IMR-90 (cell line): Measurements from ENCODE around the gene POFUT2. TPM values are rescaled to one million over a fixed set of nuclear protein-coding genes. Genes with fewer than 3 reads are reported as not detected.

Experiments used
- ATAC-seq: fragments of 200-7000 bp; cut with Tn5 transposase; 2 replicates; pipeline ENCODE4 v1.9.1; 2020; ENCODE audit warnings: low read depth, mild to moderate bottlenecking, moderate library complexity
- BruUV-seq: library from RNA; stranded (reverse); fragments of 400-500 nt; replicated peaks from 2 replicates; lab custom pipeline; 2021; lab: Mats Ljungman, UMichigan
- CTCF ChIA-PET: fragments of 300-600 bp; formaldehyde crosslinking; extraction: SDS; loops from one replicate; lab custom pipeline; 2021; ENCODE audit warnings: antibody characterized with exemption; lab: Yijun Ruan, JAX
- POLR2A ChIA-PET: fragments of 300-600 bp; sonication (Branson Sonifier 250); formaldehyde crosslinking; loops from one replicate; lab custom pipeline; 2022; ENCODE audit warnings: antibody characterized with exemption; ENCODE audit not compliant: unreplicated experiment; lab: Charles Lee
- DNase-seq: peaks from one replicate; pipeline ENCODE4 v3.0.0; 2013
- H2AFZ ChIP-seq: replicated peaks from 2 replicates; pipeline ENCODE3; 2013; ENCODE audit warnings: low read length, mild to moderate bottlenecking; ENCODE audit not compliant: poor library complexity
- H2AK5ac ChIP-seq: 2 replicates; pipeline ENCODE4 v1.6.1; 2013; ENCODE audit warnings: low read depth, low read length, inconsistent platforms
- H2AK9ac ChIP-seq: replicated peaks from 2 replicates; pipeline ENCODE3; 2013; ENCODE audit warnings: mild to moderate bottlenecking, low read depth, low read length, moderate library complexity; ENCODE audit not compliant: poor library complexity
- H2BK120ac ChIP-seq: 2 replicates; pipeline ENCODE4 v1.6.1; 2013; ENCODE audit warnings: low read depth, low read length, inconsistent platforms
- H2BK15ac ChIP-seq: 3 replicates; pipeline ENCODE4 v1.6.1; 2013; ENCODE audit warnings: low read depth, low read length, inconsistent platforms
- H2BK20ac ChIP-seq: 2 replicates; pipeline ENCODE4 v1.6.1; 2013; ENCODE audit warnings: low read depth, mild to moderate bottlenecking, inconsistent platforms, low read length, moderate library complexity
- H2BK5ac ChIP-seq: 2 replicates; pipeline ENCODE4 v1.6.1; 2013; ENCODE audit warnings: mild to moderate bottlenecking, low read depth, low read length, inconsistent platforms; ENCODE audit not compliant: poor library complexity, severe bottlenecking
- H3K14ac ChIP-seq: replicated peaks from 2 replicates; pipeline ENCODE4 v1.6.1; 2013; ENCODE audit warnings: low read depth, low read length, inconsistent platforms
- H3K18ac ChIP-seq: 2 replicates; pipeline ENCODE4 v1.6.1; 2013; ENCODE audit warnings: low read depth, low read length, control low read depth
- H3K23ac ChIP-seq: 2 replicates; pipeline ENCODE4 v1.6.1; 2013; ENCODE audit warnings: low read depth, low read length, inconsistent platforms
- H3K27ac ChIP-seq: 2 replicates; pipeline ENCODE4 v1.5.1; 2013; ENCODE audit warnings: mild to moderate bottlenecking, control low read depth, low read length; ENCODE audit not compliant: insufficient read depth
- H3K27me3 ChIP-seq: 2 replicates; pipeline ENCODE4 v1.6.1; 2013; ENCODE audit warnings: low read length; ENCODE audit not compliant: control insufficient read depth, insufficient read depth
- H3K36me3 ChIP-seq: 2 replicates; pipeline ENCODE4 v1.6.1; 2013; ENCODE audit warnings: low read length, mixed read lengths; ENCODE audit not compliant: control insufficient read depth, insufficient read depth
- H3K4ac ChIP-seq: 2 replicates; pipeline ENCODE4 v1.6.1; 2013; ENCODE audit warnings: low read depth, low read length, inconsistent platforms
- H3K4me1 ChIP-seq: 2 replicates; pipeline ENCODE4 v1.6.1; 2013; ENCODE audit warnings: low read length, mixed read lengths; ENCODE audit not compliant: control insufficient read depth, insufficient read depth
- H3K4me2 ChIP-seq: 2 replicates; pipeline ENCODE4 v1.6.1; 2013; ENCODE audit warnings: low read depth, mild to moderate bottlenecking, control low read depth, low read length, moderate library complexity
- H3K4me3 ChIP-seq: 2 replicates; pipeline ENCODE4 v1.5.1; 2013; ENCODE audit warnings: low read depth, mild to moderate bottlenecking, control low read depth, low read length, moderate library complexity; ENCODE audit not compliant: insufficient read depth
- H3K56ac ChIP-seq: 2 replicates; pipeline ENCODE4 v1.6.1; 2013; ENCODE audit warnings: low read length, inconsistent platforms; ENCODE audit not compliant: insufficient read depth; ENCODE audit errors: extremely low read depth
- H3K79me1 ChIP-seq, 2 experiments: 2 replicates each; pipeline ENCODE4 v1.6.1; 2013; ENCODE audit warnings: low read length in 2 of 2, inconsistent platforms in 1 of 2, low read depth in 1 of 2
- H3K9ac ChIP-seq: 2 replicates; pipeline ENCODE4 v1.6.1; 2013; ENCODE audit warnings: low read depth, low read length, control low read depth
- H3K9me1 ChIP-seq: 2 replicates; pipeline ENCODE4 v1.6.1; 2013; ENCODE audit warnings: low read length, inconsistent platforms; ENCODE audit not compliant: insufficient read depth
- H3K9me3 ChIP-seq: 2 replicates; pipeline ENCODE4 v1.6.1; 2013; ENCODE audit warnings: low read length; ENCODE audit not compliant: control insufficient read depth, insufficient read depth
- H4K20me1 ChIP-seq: 2 replicates; pipeline ENCODE4 v1.6.1; 2013; ENCODE audit warnings: low read length, inconsistent platforms; ENCODE audit not compliant: insufficient read depth
- H4K5ac ChIP-seq: 2 replicates; pipeline ENCODE4 v1.6.1; 2013; ENCODE audit warnings: mild to moderate bottlenecking, low read depth, low read length, control low read depth
- H4K8ac ChIP-seq, 2 experiments: 2 replicates each; pipeline ENCODE4 v1.6.1; 2013; ENCODE audit warnings: low read depth in 2 of 2, low read length in 2 of 2, control low read depth in 1 of 2, inconsistent platforms in 1 of 2
- H4K91ac ChIP-seq: 2 replicates; pipeline ENCODE4 v1.6.1; 2013; ENCODE audit warnings: low read depth, low read length, inconsistent platforms; ENCODE audit not compliant: insufficient read depth
- BHLHE40 ChIP-seq: fragments of 150-350 bp; IDR thresholded peaks from 2 replicates; pipeline ENCODE4 v1.6.1; 2016; ENCODE audit warnings: mild to moderate bottlenecking, low read depth, low read length
- ELK1 ChIP-seq: fragments of 150-350 bp; IDR thresholded peaks from 2 replicates; pipeline ENCODE4 v1.6.1; 2016; ENCODE audit warnings: low read depth, mild to moderate bottlenecking, low read length, moderate library complexity, borderline replicate concordance
- FOS ChIP-seq: fragments of 150-350 bp; IDR thresholded peaks from 2 replicates; pipeline ENCODE4 v1.6.1; 2016; ENCODE audit warnings: low read depth, low read length
- MAFK ChIP-seq: IDR thresholded peaks from 2 replicates; pipeline ENCODE4 v1.6.1; 2012; ENCODE audit warnings: low read depth, low read length, improper control_type of control experiment
- MAZ ChIP-seq: IDR thresholded peaks from 2 replicates; pipeline ENCODE4 v1.6.1; 2012; ENCODE audit warnings: low read depth, mild to moderate bottlenecking, low read length, improper control_type of control experiment, moderate library complexity, borderline replicate concordance
- MXI1 ChIP-seq: IDR thresholded peaks from 2 replicates; pipeline ENCODE4 v1.6.1; 2012; ENCODE audit warnings: low read depth, mild to moderate bottlenecking, low read length, moderate library complexity, borderline replicate concordance
- NFE2L2 ChIP-seq: fragments of 150-350 bp; IDR thresholded peaks from 2 replicates; pipeline ENCODE4 v1.6.1; 2016; ENCODE audit warnings: low read depth, mild to moderate bottlenecking, low read length
- POLR2A ChIP-seq: IDR thresholded peaks from 2 replicates; pipeline ENCODE4 v1.6.1; 2012; ENCODE audit warnings: mild to moderate bottlenecking, low read depth, low read length
- RAD21 ChIP-seq: IDR thresholded peaks from 2 replicates; pipeline ENCODE4 v1.6.1; 2012; ENCODE audit warnings: low read length, improper control_type of control experiment
- RCOR1 ChIP-seq: IDR thresholded peaks from 2 replicates; pipeline ENCODE4 v1.6.1; 2012; ENCODE audit warnings: mild to moderate bottlenecking, low read length, improper control_type of control experiment; ENCODE audit not compliant: insufficient replicate concordance
- RFX5 ChIP-seq: IDR thresholded peaks from 2 replicates; pipeline ENCODE4 v1.8.0; 2012; ENCODE audit warnings: low read depth, mild to moderate bottlenecking, low read length, moderate library complexity
- SMC3 ChIP-seq: fragments of 150-350 bp; IDR thresholded peaks from 2 replicates; pipeline ENCODE4 v1.6.1; 2016; ENCODE audit warnings: low read depth, mild to moderate bottlenecking, antibody characterized with exemption, low read length, moderate library complexity
- USF2 ChIP-seq: fragments of 150-350 bp; IDR thresholded peaks from 2 replicates; pipeline ENCODE4 v1.6.1; 2017; ENCODE audit warnings: mild to moderate bottlenecking, antibody characterized with exemption, low read length, low read depth
- WGBS, 2 experiments: methylation state at CpG; one replicate each; pipeline versions ENCODE4 v1.1.5 to v1.1.7; 2013; ENCODE audit warnings: missing lambda C conversion rate in 2 of 2; ENCODE audit not compliant: insufficient read length in 1 of 2; ENCODE audit errors: extremely low coverage in 2 of 2; 5-methylcytosine and 5-hydroxymethylcytosine counted together
- dilution Hi-C: fragments of 300-500 bp; cut with HindIII; formaldehyde crosslinking; loops from one replicate; pipeline ENCODE4 v1.14.3; 2018; ENCODE audit warnings: low sequenced_read_pairs; ENCODE audit not compliant: unreplicated experiment
- in situ Hi-C: fragments of 300-500 bp; cut with MboI; formaldehyde crosslinking; loops from 3 replicates; pipeline ENCODE4 v1.14.3; 2019; ENCODE audit warnings: low sequenced_read_pairs, inconsistent platforms, mixed read lengths
- intact Hi-C: fragments of 100-400 bp; cut with micrococcal nuclease; formaldehyde crosslinking; loops from 2 replicates; pipeline ENCODE4 v1.10.0; 2022
- polyA plus RNA-seq, 3 experiments: library from polyadenylated mRNA; depleted of rRNA; stranded (reverse); fragments of >200 nt; gene quantifications; 2 replicates each; pipeline ENCODE4 v1.2.3, GENCODE V29; 2012; ENCODE audit warnings: low replicate concordance in 1 of 3
- total RNA-seq: library from RNA; depleted of rRNA; stranded (reverse); fragments of >200 nt; gene quantifications from 2 replicates; pipeline ENCODE4 v1.2.3, GENCODE V29; 2012

Gene POFUT2
- total and polyA plus RNA-seq, 2 of the 4 experiments (the other 2 are of a cell fraction), result 18.8 to 59.3 TPM

GRCh38 chr21:45325206-45326168 lies 37.8 kb upstream of the POFUT2 start:
- no peaks in the 10 kb centered on the region for H3K27me3 ChIP-seq
- peak overlapping the region; percentile 27 for H2AK5ac ChIP-seq
- BruUV-seq, result no TSS peak
- ATAC-seq, result no peak
- no peak overlapping the region for H3K9ac ChIP-seq
- H4K5ac ChIP-seq, result no peak overlapping the region; the same call in 1 of the 2 replicates
- H2BK15ac ChIP-seq, result no peak overlapping the region
- no peak overlapping the region for H3K4me3 ChIP-seq
- H2AK9ac ChIP-seq, result no peak overlapping the region
- H3K4me2 ChIP-seq, result no peak overlapping the region
- H3K9me3 ChIP-seq, result no peaks in the 10 kb centered on the region
- H3K36me3 ChIP-seq, result no peaks in the 10 kb centered on the region
- dilution Hi-C loops, result no loop called here
- H2AFZ ChIP-seq, result no peak overlapping the region
- in situ Hi-C loops, result loop anchor here (10.0 kb wide), 1 partner anchor 59 kb away; no protein-coding TSS in a partner anchor
- H3K23ac ChIP-seq, result no peak overlapping the region
- DNase-seq, result no peak
- no peak overlapping the region; the same call in 1 of the 2 replicates for H3K18ac ChIP-seq
- peak overlapping the region; percentile 11 for H3K4ac ChIP-seq
- WGBS, 2 experiments, result 90% methylated on average over 12 of the region's 32 CpGs; no CpG with 5 or more reads in 1 of the 2 experiments
- H4K20me1 ChIP-seq, result no peaks in the 10 kb centered on the region
- CTCF ChIA-PET, result no interaction called here
- no peak overlapping the region for H3K14ac ChIP-seq
- H3K56ac ChIP-seq, result no peak overlapping the region
- POLR2A ChIA-PET, result no interaction called here
- H3K79me1 ChIP-seq, result peaks cover 0 to 7% of the 10 kb centered on the region in 2 experiments; a peak in 1 of 4 replicates
- H2BK120ac ChIP-seq, result peak overlapping the region; percentile 24; the same call in 1 of the 2 replicates
- H4K8ac ChIP-seq, result no peak overlapping the region; a peak in 2 of 4 replicates
- H3K4me1 ChIP-seq, result peaks cover 41% of the 10 kb centered on the region
- H2BK5ac ChIP-seq, result no peak overlapping the region
- intact Hi-C loops, result no loop called here
- no peak overlapping the region for H2BK20ac ChIP-seq
- H3K27ac ChIP-seq, result no peak overlapping the region; the same call in 1 of the 2 replicates
- peak overlapping the region; percentile 25; the same call in 1 of the 2 replicates for H4K91ac ChIP-seq
- H3K9me1 ChIP-seq, result 0 out of 2 replicates have a peak, but pooled peaks cover 7% of the 10 kb centered on the region
- TF ChIP-seq NFE2L2 (no peak), BHLHE40 (no peak), ELK1 (no peak), MAZ (no peak), POLR2A (no peak), SMC3 (no peak), FOS (no peak), USF2 (no peak), RCOR1 (no peak), RFX5 (no peak), RAD21 (no peak), MXI1 (no peak), MAFK (no peak)
